Liver (tissue), 9 donors: ENCODE data around the gene PLA2G4B. TPM values are rescaled to one million over a fixed set of nuclear protein-coding genes. Genes with fewer than 3 reads are reported as not detected.

Experiments
- DNase-seq: peaks from one replicate; pipeline ENCODE4 v3.0.0-alpha.2; 2017; ENCODE audit warnings: low spot score
- H3K27ac ChIP-seq, 2 donors: one replicate each; pipeline ENCODE4 v1.7.0; 2013; ENCODE audit warnings: inconsistent platforms in 2 of 2, low read length in 2 of 2, control low read depth in 1 of 2, low read depth in 1 of 2, mild to moderate bottlenecking in 1 of 2
- H3K27me3 ChIP-seq, 4 donors: one replicate each; pipeline versions ENCODE4 v1.6.1 to v1.7.0; 2013; ENCODE audit warnings: low read length in 3 of 4, inconsistent platforms in 1 of 4, mild to moderate bottlenecking in 1 of 4, moderate library complexity in 1 of 4; ENCODE audit not compliant: control insufficient read depth in 4 of 4, insufficient read depth in 4 of 4
- H3K36me3 ChIP-seq, 4 donors: one replicate each; pipeline versions ENCODE4 v1.6.1 to v1.7.0; 2013; ENCODE audit warnings: low read length in 3 of 4, mild to moderate bottlenecking in 3 of 4, low read depth in 1 of 4, moderate library complexity in 1 of 4; ENCODE audit not compliant: control insufficient read depth in 4 of 4, insufficient read depth in 3 of 4
- H3K4me1 ChIP-seq, 4 donors: one replicate each; pipeline versions ENCODE4 v1.6.1 to v1.7.0; 2013; ENCODE audit warnings: low read length in 3 of 4, mild to moderate bottlenecking in 3 of 4, moderate library complexity in 1 of 4; ENCODE audit not compliant: control insufficient read depth in 4 of 4, insufficient read depth in 4 of 4
- H3K4me3 ChIP-seq, 3 donors: one replicate each; pipeline versions ENCODE4 v1.6.1 to v1.7.0; 2013; ENCODE audit warnings: low read length in 3 of 3, control low read depth in 1 of 3, low read depth in 1 of 3, mild to moderate bottlenecking in 1 of 3
- H3K9ac ChIP-seq, 2 donors: one replicate each; pipeline ENCODE4 v1.7.0; 2013; ENCODE audit warnings: low read length in 2 of 2, mild to moderate bottlenecking in 2 of 2, moderate library complexity in 2 of 2, control low read depth in 1 of 2, low read depth in 1 of 2
- H3K9me3 ChIP-seq, 4 donors: one replicate each; pipeline versions ENCODE4 v1.6.1 to v1.7.0; 2013; ENCODE audit warnings: low read length in 3 of 4; ENCODE audit not compliant: control insufficient read depth in 4 of 4
- CTCF ChIP-seq: fragments of 150-350 bp; IDR thresholded peaks from 2 replicates; pipeline ENCODE4 v1.5.1; 2017; ENCODE audit warnings: improper control_type of control experiment, low read depth, low read length; ENCODE audit not compliant: missing input control
- EGR1 ChIP-seq, 2 donors: IDR thresholded peaks; 2 replicates each; pipeline ENCODE4 v1.6.1; 2016 to 2018; ENCODE audit warnings: antibody characterized with exemption in 2 of 2, low read depth in 2 of 2
- FOXA2 ChIP-seq: IDR thresholded peaks from 2 replicates; pipeline ENCODE4 v1.6.1; 2016; ENCODE audit warnings: antibody characterized with exemption
- HNF4A ChIP-seq, 2 donors: conservative IDR thresholded peaks; 2 replicates each; pipeline ENCODE4 v1.6.1; 2016; ENCODE audit warnings: antibody characterized with exemption in 2 of 2, mild to moderate bottlenecking in 2 of 2
- HNF4G ChIP-seq: IDR thresholded peaks from 2 replicates; pipeline ENCODE4 v1.6.1; 2016; ENCODE audit warnings: antibody characterized with exemption
- JUND ChIP-seq, 2 donors: IDR thresholded peaks; 2 replicates each; pipeline ENCODE4 v1.6.1; 2016; ENCODE audit warnings: antibody characterized with exemption in 2 of 2
- MAX ChIP-seq: IDR thresholded peaks from 2 replicates; pipeline ENCODE4 v1.6.1; 2016; ENCODE audit warnings: antibody characterized with exemption
- NR2F2 ChIP-seq: IDR thresholded peaks from 2 replicates; pipeline ENCODE4 v1.6.1; 2016; ENCODE audit warnings: antibody characterized with exemption
- RAD21 ChIP-seq, 2 donors: IDR thresholded peaks; 2 replicates each; pipeline ENCODE4 v1.6.1; 2016; ENCODE audit warnings: antibody characterized with exemption in 2 of 2, mild to moderate bottlenecking in 2 of 2
- REST ChIP-seq: IDR thresholded peaks from 2 replicates; pipeline ENCODE4 v1.6.1; 2016; ENCODE audit warnings: antibody characterized with exemption, mild to moderate bottlenecking
- RXRA ChIP-seq, 2 donors: IDR thresholded peaks; 2 replicates each; pipeline ENCODE4 v1.6.1; 2017 to 2018; ENCODE audit warnings: antibody characterized with exemption in 2 of 2, mild to moderate bottlenecking in 1 of 2
- TAF1 ChIP-seq: conservative IDR thresholded peaks from 2 replicates; pipeline ENCODE4 v1.6.1; 2016; ENCODE audit warnings: antibody characterized with exemption, mild to moderate bottlenecking
- YY1 ChIP-seq: IDR thresholded peaks from 2 replicates; pipeline ENCODE4 v1.6.1; 2016; ENCODE audit warnings: antibody characterized with exemption, mild to moderate bottlenecking
- ZBTB33 ChIP-seq: IDR thresholded peaks from 2 replicates; pipeline ENCODE4 v1.6.1; 2016; ENCODE audit warnings: antibody characterized with exemption
- WGBS: extraction: QIAGEN DNeasy Blood & Tissue Kit; methylation state at CpG from one replicate; pipeline ENCODE4 v1.1.7; 2013; 5-methylcytosine and 5-hydroxymethylcytosine counted together
- polyA plus RNA-seq, 2 donors: library from polyadenylated mRNA; stranded (reverse) in 1 of 2; unstranded in 1 of 2; fragments of 200-250 nt in 1 of 2; fragments of >200 nt in 1 of 2; fragmentation: Nextera tagmentation in 1 of 2; extraction: Ambion mirVana in 1 of 2; gene quantifications; one replicate each; pipeline versions ENCODE4 v1.2.1 to v1.2.3, GENCODE V29; 2013 to 2015
- total RNA-seq, 2 donors: library from RNA; depleted of rRNA; stranded (reverse); fragments of >200 nt; gene quantifications; one replicate each; pipeline ENCODE4 v1.2.3, GENCODE V29; 2014
- donor health status: healthy.
- donor health status: healthy.
- donor health status: healthy.
- donor health status: healthy.
- donor health status: healthy.

Gene PLA2G4B
- total and polyA plus RNA-seq, 4 donors, result 0.33 to 3.6 (median 2.3) TPM

GRCh38 chr15:41840673-41841072 is 2.0 kb downstream of the PLA2G4B start (continued):
- TF ChIP-seq ZBTB33 (no peak), YY1 (no peak), JUND (IDR thresholded peaks at IDR 0.05) (no peak), RAD21 (IDR thresholded peaks at IDR 0.05) (no peak), NR2F2 (no peak), EGR1 (IDR thresholded peaks at IDR 0.05; ENCODE audit: low read depth in 2 of 2) (no peak), HNF4A (conservative IDR thresholded peaks at IDR 0.05) (no peak), FOXA2 (no peak), HNF4G (no peak), CTCF (no peak)

GRCh38 chr15:41841131-41841530 is 2.5 kb downstream of the PLA2G4B start:
- Histone ChIP-seq H3K27me3 (no peaks in the 10 kb centered on the region), H3K4me1 (no peaks in the 10 kb centered on the region), H3K27ac (no peak overlapping the region), H3K4me3 (no peak overlapping the region), H3K36me3 (peaks cover 2 to 23% (median 10%) of the 10 kb centered on the region in 4 donors), H3K9ac (no peak overlapping the region), H3K9me3 (no peaks in the 10 kb centered on the region)
- TF ChIP-seq TAF1, result no peak
- DNase-seq, result no peak
- WGBS, result 97% methylated on average over 10 of the region's 10 CpGs

GRCh38 chr15:41842229-41842628 is 3.6 kb downstream of the PLA2G4B start:
- no peak for DNase-seq
- Histone ChIP-seq H3K9ac (no peak overlapping the region), H3K27ac (no peak overlapping the region), H3K4me1 (no peaks in the 10 kb centered on the region), H3K9me3 (no peaks in the 10 kb centered on the region), H3K4me3 (no peak overlapping the region), H3K36me3 (peaks cover 3 to 34% (median 19%) of the 10 kb centered on the region in 4 donors), H3K27me3 (no peaks in the 10 kb centered on the region)
- WGBS, result 91% methylated on average over 12 of the region's 12 CpGs
- no peak for TF ChIP-seq YY1
- TF ChIP-seq TAF1, result no peak
- no peak for TF ChIP-seq FOXA2
- no peak for TF ChIP-seq EGR1 (IDR thresholded peaks at IDR 0.05; ENCODE audit: low read depth in 2 of 2)
- TF ChIP-seq ZBTB33, result no peak
- no peak for TF ChIP-seq MAX
- no peak for TF ChIP-seq RXRA (IDR thresholded peaks at IDR 0.05)
- no peak for TF ChIP-seq REST
